ENCODE measurements around the gene GYS1.

GRCh38 chr19:49010453-49010852 lies 17.3 kb upstream of the GYS1 start:
- TF ChIP-seq CTCF (IDR thresholded peaks at IDR 0.05 in 4 of 5, conservative IDR thresholded peaks at IDR 0.05 in 1 of 5) (no peak), POLR2A (IDR thresholded peaks at IDR 0.05) (no peak)

Measured in gastrocnemius medialis (tissue), 4 donors.